Osteocyte (in vitro differentiated cells): ENCODE results near the gene SCARB2. TPM values are rescaled to one million over a fixed set of nuclear protein-coding genes. Genes with fewer than 3 reads are reported as not detected.

ENCODE experiments used
- DNase-seq: peaks from one replicate; pipeline ENCODE4 v3.0.0; 2021; ENCODE audit warnings: mixed read lengths; ENCODE audit not compliant: unreplicated experiment; ENCODE audit errors: extremely low spot score
- H3K27ac Mint-ChIP-seq: one replicate; pipeline ENCODE4 v1.8.0; 2021; ENCODE audit warnings: mild to moderate bottlenecking, mixed read lengths; ENCODE audit not compliant: unreplicated experiment
- H3K27me3 Mint-ChIP-seq: one replicate; pipeline ENCODE4 v1.8.0; 2021; ENCODE audit warnings: mixed read lengths; ENCODE audit not compliant: unreplicated experiment
- H3K36me3 Mint-ChIP-seq: one replicate; pipeline ENCODE4 v1.8.0; 2021; ENCODE audit warnings: mixed read lengths; ENCODE audit not compliant: unreplicated experiment
- H3K4me1 Mint-ChIP-seq: one replicate; pipeline ENCODE4 v1.8.0; 2021; ENCODE audit warnings: mixed read lengths; ENCODE audit not compliant: unreplicated experiment
- H3K4me3 Mint-ChIP-seq: one replicate; pipeline ENCODE4 v1.8.0; 2021; ENCODE audit warnings: mild to moderate bottlenecking, moderate library complexity, mixed read lengths; ENCODE audit not compliant: unreplicated experiment
- H3K9me3 Mint-ChIP-seq: one replicate; pipeline ENCODE4 v1.8.0; 2021; ENCODE audit warnings: mixed read lengths; ENCODE audit not compliant: unreplicated experiment
- total RNA-seq: library from RNA; stranded (reverse); gene quantifications from 2 replicates; pipeline ENCODE4 v1.2.1, GENCODE V29; 2021
- TF ChIP-seq, protein P1 (sequence below): fragments of 200-600 bp; sonication (generic); IDR thresholded peaks from 2 replicates; pipeline ENCODE4 v1.5.0; 2021; ENCODE audit warnings: antibody characterized with exemption, mild to moderate bottlenecking, moderate library complexity

SCARB2 gene
- total RNA-seq, 1 donor from 2014 or later, result 179 TPM

DNA sequence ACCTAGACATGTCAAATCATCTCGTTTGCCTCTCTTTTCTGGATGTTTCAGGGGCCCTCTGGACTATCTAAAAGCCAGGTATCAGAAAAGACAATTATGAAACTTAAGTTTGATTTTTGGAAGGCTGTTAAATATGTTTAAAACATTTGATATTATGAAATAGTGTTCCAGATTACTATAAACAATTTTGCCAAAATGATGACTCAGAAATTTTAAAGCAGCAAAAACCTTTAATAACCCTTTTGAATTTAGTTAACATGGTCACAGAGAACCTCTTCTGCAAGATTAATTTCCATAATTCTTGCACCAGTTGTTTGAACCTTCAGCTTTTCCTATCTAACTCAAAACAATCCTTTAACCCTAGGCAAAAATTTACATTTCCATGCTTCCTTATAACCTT lies 19.1 kb upstream of the SCARB2 start:
- Mint-ChIP-seq H3K4me3 (no peak overlapping the region), H3K9me3 (peaks cover 15% of the 10 kb centered on the region)
- DNase-seq, result no peak

GRCh38 chr4:76226418-76226817 lies 12.8 kb upstream of the SCARB2 start:
- Mint-ChIP-seq H3K36me3 (peaks cover 9% of the 10 kb centered on the region), H3K4me1 (no peaks in the 10 kb centered on the region), H3K27ac (no peak overlapping the region), H3K4me3 (no peak overlapping the region), H3K9me3 (peaks cover 24% of the 10 kb centered on the region), H3K27me3 (peaks cover 10% of the 10 kb centered on the region)
- no peak for DNase-seq
- TF ChIP-seq, protein P1, sequence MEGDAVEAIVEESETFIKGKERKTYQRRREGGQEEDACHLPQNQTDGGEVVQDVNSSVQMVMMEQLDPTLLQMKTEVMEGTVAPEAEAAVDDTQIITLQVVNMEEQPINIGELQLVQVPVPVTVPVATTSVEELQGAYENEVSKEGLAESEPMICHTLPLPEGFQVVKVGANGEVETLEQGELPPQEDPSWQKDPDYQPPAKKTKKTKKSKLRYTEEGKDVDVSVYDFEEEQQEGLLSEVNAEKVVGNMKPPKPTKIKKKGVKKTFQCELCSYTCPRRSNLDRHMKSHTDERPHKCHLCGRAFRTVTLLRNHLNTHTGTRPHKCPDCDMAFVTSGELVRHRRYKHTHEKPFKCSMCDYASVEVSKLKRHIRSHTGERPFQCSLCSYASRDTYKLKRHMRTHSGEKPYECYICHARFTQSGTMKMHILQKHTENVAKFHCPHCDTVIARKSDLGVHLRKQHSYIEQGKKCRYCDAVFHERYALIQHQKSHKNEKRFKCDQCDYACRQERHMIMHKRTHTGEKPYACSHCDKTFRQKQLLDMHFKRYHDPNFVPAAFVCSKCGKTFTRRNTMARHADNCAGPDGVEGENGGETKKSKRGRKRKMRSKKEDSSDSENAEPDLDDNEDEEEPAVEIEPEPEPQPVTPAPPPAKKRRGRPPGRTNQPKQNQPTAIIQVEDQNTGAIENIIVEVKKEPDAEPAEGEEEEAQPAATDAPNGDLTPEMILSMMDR, result no peak

More for the DNA sequence above, 19.1 kb upstream of the SCARB2 start:
- Mint-ChIP-seq H3K4me1 (peaks cover 19% of the 10 kb centered on the region), H3K27ac (no peak overlapping the region), H3K36me3 (peaks cover 9% of the 10 kb centered on the region), H3K27me3 (peaks cover 5% of the 10 kb centered on the region)
- TF ChIP-seq, protein P1, result no peak

- TF ChIP-seq, protein P1, result no peak
- Mint-ChIP-seq H3K4me3 (no peak overlapping the region), H3K9me3 (peaks cover 20% of the 10 kb centered on the region), H3K36me3 (peaks cover 6% of the 10 kb centered on the region), H3K4me1 (peaks cover 4% of the 10 kb centered on the region), H3K27ac (no peak overlapping the region), H3K27me3 (peaks cover 10% of the 10 kb centered on the region)
- DNase-seq, result no peak
These were observed 10.5 kb upstream of the SCARB2 start for GRCh38 chr4:76224171-76224570.

GRCh38 chr4:76219299-76220055 lies 5.9 kb upstream of the SCARB2 start:
- H3K27ac Mint-ChIP-seq, result no peak overlapping the region
- TF ChIP-seq, protein P1, result no peak
- no peaks in the 10 kb centered on the region for H3K9me3 Mint-ChIP-seq
- peaks cover 9% of the 10 kb centered on the region for H3K4me1 Mint-ChIP-seq
- no peaks in the 10 kb centered on the region for H3K27me3 Mint-ChIP-seq
- no peak for DNase-seq
- no peaks in the 10 kb centered on the region for H3K36me3 Mint-ChIP-seq
- H3K4me3 Mint-ChIP-seq, result no peak overlapping the region

- peaks cover 22% of the 10 kb centered on the region for H3K4me1 Mint-ChIP-seq
- H3K27ac Mint-ChIP-seq, result no peak overlapping the region
- DNase-seq, result no peak
These were observed 3.6 kb upstream of the SCARB2 start for GRCh38 chr4:76216975-76217814.

More at GRCh38 chr4:76216975-76217814, 3.6 kb upstream of the SCARB2 start:
- TF ChIP-seq, protein P1, result no peak
- no peaks in the 10 kb centered on the region for H3K9me3 Mint-ChIP-seq
- H3K36me3 Mint-ChIP-seq, result no peaks in the 10 kb centered on the region
- H3K4me3 Mint-ChIP-seq, result no peak overlapping the region
- no peaks in the 10 kb centered on the region for H3K27me3 Mint-ChIP-seq
